HepG2 (cell line): Measurements from ENCODE around the gene TLK1. TPM values are rescaled to one million over a fixed set of nuclear protein-coding genes. Genes with fewer than 3 reads are reported as not detected.

Experiments
- CREB1 ChIP-seq, 2 experiments: fragments of 450-650 bp in 1 of 2; IDR thresholded peaks; 2 replicates each; pipeline ENCODE4 v1.6.1; 2016 to 2017; ENCODE audit warnings: control low read depth in 1 of 2, mild to moderate bottlenecking in 1 of 2, missing compliant biosample characterization in 1 of 2, missing genetic modification characterization in 1 of 2
- CREM ChIP-seq, 2 experiments: sonication (generic) in 1 of 2; formaldehyde crosslinking in 1 of 2; IDR thresholded peaks; 2 replicates each; pipeline versions ENCODE4 v1.4.0 to v1.6.1; 2016 to 2020; ENCODE audit warnings: antibody characterized with exemption in 1 of 2, mild to moderate bottlenecking in 1 of 2, missing genetic modification reagents in 1 of 2
- DR1 ChIP-seq: sonication (generic); formaldehyde crosslinking; IDR thresholded peaks from 2 replicates; pipeline ENCODE4 v1.8.0; 2021; ENCODE audit warnings: mild to moderate bottlenecking, missing genetic modification reagents, inconsistent platforms
- HOXA3 ChIP-seq: sonication (generic); formaldehyde crosslinking; IDR thresholded peaks from 2 replicates; pipeline ENCODE4 v1.5.0; 2020; ENCODE audit warnings: missing genetic modification reagents
- IRF2 ChIP-seq: IDR thresholded peaks from 2 replicates; pipeline ENCODE4 v1.6.1; 2018; ENCODE audit warnings: missing genetic modification reagents, missing compliant biosample characterization
- MXD1 ChIP-seq: sonication (generic); formaldehyde crosslinking; IDR thresholded peaks from 2 replicates; pipeline ENCODE4 v1.4.0; 2020; ENCODE audit warnings: mild to moderate bottlenecking, missing genetic modification reagents
- SNAPC4 ChIP-seq: sonication (generic); formaldehyde crosslinking; IDR thresholded peaks from 2 replicates; pipeline ENCODE4 v1.4.0; 2020; ENCODE audit warnings: mild to moderate bottlenecking, missing genetic modification reagents
- STAT5B ChIP-seq: sonication (generic); formaldehyde crosslinking; IDR thresholded peaks from 2 replicates; pipeline ENCODE4 v1.4.0; 2020; ENCODE audit warnings: missing genetic modification reagents
- ZNF160 ChIP-seq: sonication (generic); formaldehyde crosslinking; IDR thresholded peaks from 2 replicates; pipeline ENCODE4 v1.8.0; 2022; ENCODE audit warnings: mild to moderate bottlenecking, inconsistent platforms, missing genetic modification reagents
- ZNF34 ChIP-seq: sonication (generic); formaldehyde crosslinking; IDR thresholded peaks from 2 replicates; pipeline ENCODE4 v1.4.0; 2020; ENCODE audit warnings: mild to moderate bottlenecking, missing genetic modification reagents, borderline replicate concordance
- ZNF468 ChIP-seq: sonication (generic); formaldehyde crosslinking; IDR thresholded peaks from 2 replicates; pipeline ENCODE4 v1.8.0; 2022; ENCODE audit warnings: mild to moderate bottlenecking, moderate library complexity, missing genetic modification reagents
- ZNF503 ChIP-seq: sonication (generic); formaldehyde crosslinking; IDR thresholded peaks from 2 replicates; pipeline ENCODE4 v1.4.0; 2020; ENCODE audit warnings: missing genetic modification reagents
- ZNF629 ChIP-seq: sonication (generic); formaldehyde crosslinking; conservative IDR thresholded peaks from 2 replicates; pipeline ENCODE4 v1.5.0; 2020; ENCODE audit warnings: missing genetic modification reagents
- ZNF687 ChIP-seq: sonication (generic); formaldehyde crosslinking; IDR thresholded peaks from 2 replicates; pipeline ENCODE4 v1.5.1; 2020; ENCODE audit warnings: mild to moderate bottlenecking, missing genetic modification reagents, moderate library complexity
- ZNF770 ChIP-seq: sonication (generic); formaldehyde crosslinking; IDR thresholded peaks from 2 replicates; pipeline ENCODE4 v1.5.0; 2020; ENCODE audit warnings: mild to moderate bottlenecking, missing genetic modification reagents
- polyA plus RNA-seq, 8 experiments: library from polyadenylated mRNA; depleted of rRNA in 3 of 8; stranded (reverse) in 7 of 8; unstranded in 1 of 8; fragments of >200 nt; fragmentation: Illumina TruSeq in 4 of 8; extraction: Trizol in 4 of 8; gene quantifications; 2 replicates each; pipeline versions ENCODE4 v1.2.1 to v1.2.3, GENCODE V29; 2011 to 2016; ENCODE audit warnings: low read depth in 4 of 8, missing spikeins in 1 of 8, mixed read lengths in 1 of 8; ENCODE audit not compliant: insufficient read depth in 1 of 8
- total RNA-seq, 5 experiments: library from RNA; depleted of rRNA; stranded (reverse); fragments of >200 nt; fragmentation: Illumina TruSeq; extraction: Trizol; gene quantifications; 2 replicates each; pipeline ENCODE4 v1.2.3, GENCODE V29; 2016; ENCODE audit warnings: low read depth in 1 of 5

Gene TLK1
- total and polyA plus RNA-seq, 2 of the 13 experiments (the other 11 are each of a cell fraction or from before 2014, with no cell fraction given), result 16.8 to 28.7 TPM

- TF ChIP-seq ZNF503 (CRISPR knock-in tag), result no peak
- TF ChIP-seq ZNF770, result peak; percentile 61; the same call in 1 of the 2 replicates
- no peak for TF ChIP-seq DR1 (CRISPR knock-in tag)
- TF ChIP-seq CREM (IDR thresholded peaks at IDR 0.05), result no peak
- no peak for TF ChIP-seq CREM (CRISPR knock-in tag; IDR thresholded peaks at IDR 0.05)
- TF ChIP-seq ZNF629 (CRISPR knock-in tag), result peak; percentile 67
- no peak for TF ChIP-seq IRF2
- TF ChIP-seq CREB1 (IDR thresholded peaks at IDR 0.05), result no peak
- 0 out of 2 replicates have a peak, but pooled peaks have one; percentile 38 for TF ChIP-seq CREB1 (CRISPR knock-in tag; IDR thresholded peaks at IDR 0.05)
- TF ChIP-seq HOXA3 (CRISPR knock-in tag), result 0 out of 2 replicates have a peak, but pooled peaks have one; percentile 14
- no peak for TF ChIP-seq ZNF160 (CRISPR knock-in tag)
- TF ChIP-seq ZNF34 (CRISPR knock-in tag), result no peak
- TF ChIP-seq ZNF687, result peak; percentile 40
- no peak for TF ChIP-seq ZNF468
- no peak for TF ChIP-seq SNAPC4 (CRISPR knock-in tag)
- no peak for TF ChIP-seq STAT5B (CRISPR knock-in tag)
- TF ChIP-seq MXD1 (CRISPR knock-in tag), result no peak
Observed at GRCh38 chr2:171150694-171151285, 9.9 kb downstream of the TLK1 start (continued).
